ENCODE results near the gene ACOXL. TPM values are rescaled to one million over a fixed set of nuclear protein-coding genes. Genes with fewer than 3 reads are reported as not detected.
A peak's percentile ranks its signal among the peaks of the same experiment; 100 is the strongest.

ACOXL gene
- total RNA-seq, 1 experiment from 2014 or later, result not detected

- no peak for DNase-seq (ENCODE audit: low spot score)
Observed at GRCh38 chr2:110752871-110753270, 20.5 kb downstream of the ACOXL start.

- peak; percentile 4 for DNase-seq (ENCODE audit: low spot score)
Observed at GRCh38 chr2:110755491-110756078, 23.2 kb downstream of the ACOXL start.

- no peak for DNase-seq (ENCODE audit: low spot score)
Observed at GRCh38 chr2:110759411-110759810, 27.0 kb downstream of the ACOXL start.

- DNase-seq (ENCODE audit: low spot score), result no peak
Observed at GRCh38 chr2:110764931-110765330, 32.6 kb downstream of the ACOXL start.

GRCh38 chr2:110766291-110766690, 33.9 kb downstream of the ACOXL start:
- DNase-seq (ENCODE audit: low spot score), result no peak

- DNase-seq (ENCODE audit: low spot score), result no peak
Observed at GRCh38 chr2:110768591-110768990, 36.2 kb downstream of the ACOXL start.

GRCh38 chr2:110770404-110770958, 38.1 kb downstream of the ACOXL start:
- DNase-seq (ENCODE audit: low spot score), result no peak

GRCh38 chr2:110770959-110771431, 38.6 kb downstream of the ACOXL start:
- DNase-seq (ENCODE audit: low spot score), result peak; percentile 22

- DNase-seq (ENCODE audit: low spot score), result no peak
Observed at GRCh38 chr2:110771547-110772382, 39.4 kb downstream of the ACOXL start.

GRCh38 chr2:110772383-110772755, 40.0 kb downstream of the ACOXL start:
- no peak for DNase-seq (ENCODE audit: low spot score)

- DNase-seq (ENCODE audit: low spot score), result no peak
Observed at GRCh38 chr2:110773401-110773921, 41.1 kb downstream of the ACOXL start.

- no peak for DNase-seq (ENCODE audit: low spot score)
Observed at GRCh38 chr2:110774701-110775100, 42.3 kb downstream of the ACOXL start.

- DNase-seq (ENCODE audit: low spot score), result no peak
Observed at GRCh38 chr2:110777531-110778311, 45.3 kb downstream of the ACOXL start.

GRCh38 chr2:110780461-110780860, 48.1 kb downstream of the ACOXL start:
- DNase-seq (ENCODE audit: low spot score), result no peak

GRCh38 chr2:110783196-110783873, 51.0 kb downstream of the ACOXL start:
- no peak for DNase-seq (ENCODE audit: low spot score)

GRCh38 chr2:110784047-110784631, 51.8 kb downstream of the ACOXL start:
- no peak for DNase-seq (ENCODE audit: low spot score)

- no peak for DNase-seq (ENCODE audit: low spot score)
Observed at GRCh38 chr2:110785439-110785838, 53.1 kb downstream of the ACOXL start.

GRCh38 chr2:110788976-110789375, 56.6 kb downstream of the ACOXL start:
- DNase-seq (ENCODE audit: low spot score), result no peak

GRCh38 chr2:110789706-110790105, 57.3 kb downstream of the ACOXL start:
- DNase-seq (ENCODE audit: low spot score), result no peak

GRCh38 chr2:110790907-110791306, 58.5 kb downstream of the ACOXL start:
- no peak for DNase-seq (ENCODE audit: low spot score)

GRCh38 chr2:110791435-110791834, 59.1 kb downstream of the ACOXL start:
- no peak for DNase-seq (ENCODE audit: low spot score)

All from A172 (cell line).